ENCODE data around the gene SLIRP. TPM values are rescaled to one million over a fixed set of nuclear protein-coding genes. Genes with fewer than 3 reads are reported as not detected.

The SLIRP gene
- total and polyA plus RNA-seq, 11 donors: 112 to 872 (median 222) TPM

DNA sequence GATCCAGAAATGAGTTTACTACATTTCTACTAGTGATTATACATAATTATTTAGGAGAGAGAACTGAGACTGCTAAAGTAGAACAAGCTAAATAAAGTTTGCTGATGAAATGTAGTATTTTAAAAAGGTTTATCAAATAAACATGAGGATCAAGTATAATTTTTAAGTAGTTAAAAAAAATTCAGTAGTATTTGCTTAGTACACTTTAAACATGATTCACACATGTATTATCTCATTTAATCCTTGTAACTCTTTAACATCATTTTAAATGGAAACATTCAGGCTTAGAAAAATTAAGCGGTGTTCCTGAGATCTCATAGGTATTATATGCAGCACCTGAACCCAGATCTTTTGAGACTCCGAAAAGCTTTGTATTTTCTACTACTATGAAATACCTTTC, 44.4 kb downstream of the SLIRP start:
- TF ChIP-seq, protein P1, sequence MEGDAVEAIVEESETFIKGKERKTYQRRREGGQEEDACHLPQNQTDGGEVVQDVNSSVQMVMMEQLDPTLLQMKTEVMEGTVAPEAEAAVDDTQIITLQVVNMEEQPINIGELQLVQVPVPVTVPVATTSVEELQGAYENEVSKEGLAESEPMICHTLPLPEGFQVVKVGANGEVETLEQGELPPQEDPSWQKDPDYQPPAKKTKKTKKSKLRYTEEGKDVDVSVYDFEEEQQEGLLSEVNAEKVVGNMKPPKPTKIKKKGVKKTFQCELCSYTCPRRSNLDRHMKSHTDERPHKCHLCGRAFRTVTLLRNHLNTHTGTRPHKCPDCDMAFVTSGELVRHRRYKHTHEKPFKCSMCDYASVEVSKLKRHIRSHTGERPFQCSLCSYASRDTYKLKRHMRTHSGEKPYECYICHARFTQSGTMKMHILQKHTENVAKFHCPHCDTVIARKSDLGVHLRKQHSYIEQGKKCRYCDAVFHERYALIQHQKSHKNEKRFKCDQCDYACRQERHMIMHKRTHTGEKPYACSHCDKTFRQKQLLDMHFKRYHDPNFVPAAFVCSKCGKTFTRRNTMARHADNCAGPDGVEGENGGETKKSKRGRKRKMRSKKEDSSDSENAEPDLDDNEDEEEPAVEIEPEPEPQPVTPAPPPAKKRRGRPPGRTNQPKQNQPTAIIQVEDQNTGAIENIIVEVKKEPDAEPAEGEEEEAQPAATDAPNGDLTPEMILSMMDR (IDR thresholded peaks at IDR 0.05): no peak
- TF ChIP-seq POLR2A (IDR thresholded peaks at IDR 0.05): no peak
- Histone ChIP-seq H3K27ac (no peak overlapping the region), H3K36me3 (peaks cover 0 to 88% (median 67%) of the 10 kb centered on the region in 9 donors), H3K27me3 (no peaks in the 10 kb centered on the region), H3K4me3 (no peak overlapping the region), H3K9me3 (no peaks in the 10 kb centered on the region), H3K4me1 (peaks cover 0 to 19% (median 10%) of the 10 kb centered on the region in 12 donors)
- WGBS, 4 donors: 92 to 97% (median 96%) methylated on average over 2 of the region's 2 CpGs
- intact Hi-C loops (cut with DNase I): no loop called here
- ATAC-seq: no peak
- no peak for DNase-seq

DNA sequence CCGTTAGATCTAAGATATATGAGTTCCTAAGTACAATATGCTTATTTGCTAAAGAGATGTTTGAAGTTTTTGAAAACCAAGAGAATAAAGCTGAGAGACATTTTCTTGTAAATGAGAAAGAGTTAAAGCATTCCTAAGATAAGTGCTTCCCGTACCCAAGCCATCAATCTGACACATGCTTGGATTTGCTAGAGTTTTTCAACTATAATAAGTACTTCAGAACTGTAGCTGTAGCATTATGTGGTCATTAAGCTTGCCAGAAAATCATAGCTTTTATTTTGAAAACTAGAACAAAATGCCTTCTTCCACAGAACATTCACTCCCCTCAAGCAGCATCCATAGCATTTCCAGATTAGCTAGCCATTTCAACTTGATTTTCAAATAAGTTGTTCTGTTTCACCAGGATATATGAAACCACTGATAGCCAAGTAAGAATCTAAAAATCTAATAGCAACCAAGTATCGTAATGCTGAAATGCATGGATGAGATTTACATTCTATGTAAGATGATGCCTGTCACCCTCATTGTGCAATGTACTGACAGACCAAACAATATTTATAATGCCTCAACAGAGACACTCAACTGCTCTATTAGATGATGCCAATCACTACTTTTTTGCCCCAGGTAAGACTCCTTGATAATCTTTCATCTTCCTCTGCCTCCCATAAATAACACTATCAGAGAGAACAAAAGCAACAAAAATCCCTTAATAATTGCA, 45.1 kb downstream of the SLIRP start:
- Histone ChIP-seq H3K4me1 (peaks cover 0 to 24% (median 14%) of the 10 kb centered on the region in 12 donors), H3K4me3 (no peak overlapping the region), H3K9me3 (no peaks in the 10 kb centered on the region), H3K36me3 (peaks cover 0 to 84% (median 64%) of the 10 kb centered on the region in 9 donors), H3K27ac (no peak overlapping the region), H3K27me3 (no peaks in the 10 kb centered on the region)
- TF ChIP-seq POLR2A (IDR thresholded peaks at IDR 0.05): no peak
- TF ChIP-seq, protein P1 (IDR thresholded peaks at IDR 0.05): no peak
- intact Hi-C loops (cut with DNase I): no loop called here
- DNase-seq: no peak
- no peak for ATAC-seq
- 53 to 72% (median 61%) methylated on average over 3 of the region's 3 CpGs for WGBS, 4 donors

DNA sequence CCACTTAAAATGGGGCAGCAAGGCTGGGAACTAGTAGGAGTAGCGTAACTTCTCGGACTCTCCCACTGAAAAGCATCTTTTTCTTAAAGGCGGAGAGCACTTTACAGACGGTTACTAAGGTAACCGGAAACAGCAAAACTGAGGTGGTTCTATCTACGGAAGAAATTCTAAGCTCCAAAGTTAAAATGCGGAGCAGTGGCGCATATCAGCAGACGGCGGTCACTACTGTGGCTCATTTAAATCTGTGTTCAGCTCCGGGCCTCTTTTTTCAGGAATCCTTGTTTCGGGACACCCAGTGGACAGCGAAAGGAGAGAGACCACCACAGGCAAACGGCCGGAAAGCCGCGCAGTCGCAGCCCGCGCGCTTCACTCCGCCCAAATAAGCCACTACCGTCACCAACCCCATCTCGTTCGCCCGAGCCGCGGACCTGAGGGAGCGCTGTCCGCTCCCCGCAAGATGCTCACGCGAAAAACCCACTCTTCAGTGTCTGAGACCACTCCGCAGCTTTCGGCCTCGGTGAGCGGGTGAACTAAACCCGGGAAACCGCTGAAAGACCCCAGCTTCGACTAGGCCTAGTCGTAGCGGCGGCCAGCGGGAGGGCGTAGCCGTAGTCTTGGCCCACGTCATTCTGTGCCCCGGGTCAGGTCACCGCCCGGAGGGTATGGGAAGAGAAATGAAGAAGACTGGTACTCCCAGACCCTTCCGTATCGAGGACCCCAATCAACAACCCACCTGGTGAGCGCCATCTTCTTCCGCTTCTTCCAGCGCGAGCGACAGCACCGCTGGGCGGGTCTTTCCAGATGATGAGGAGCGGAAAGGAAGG, 52.7 kb downstream of the SLIRP start, which contains the start of gene SNW1:
TSS of gene SNW1 (minus strand) at position 776 of the 824 bp plus-strand sequence. CDS start at position 747, 29 bp downstream.
- TF ChIP-seq, protein P1 (IDR thresholded peaks at IDR 0.05): no peak
- peak in 1 of 2 donors; percentile 64 for TF ChIP-seq POLR2A (IDR thresholded peaks at IDR 0.05)
- Histone ChIP-seq H3K4me3 (peak within 1 kb of the TSS; percentile 72 to 100 (median 90)), H3K9me3 (no peaks in the 10 kb centered on the region), H3K27me3 (no peaks in the 10 kb centered on the region), H3K4me1 (peaks cover 0 to 45% (median 25%) of the 10 kb centered on the region in 12 donors), H3K36me3 (peaks cover 0 to 12% (median 6%) of the 10 kb centered on the region in 9 donors), H3K27ac (peak within 1 kb of the TSS; percentile 75 to 99 (median 94))
- ATAC-seq: peak; percentile 94 to 98 (median 97)
- peak; percentile 92 to 95 (median 94) for DNase-seq
- intact Hi-C loops (cut with DNase I): loop anchor here in 4 of 10 donors (1.0 to 5.0 kb wide), 3 partner anchors 40 to 42 kb away; partner anchors contain the start of gene ADCK1 (in 4 of the 4)
- WGBS, 4 donors: 0 to 1% (median 0%) methylated on average over 45 to 60 of the region's 60 CpGs
